NCI-H128 (cell line): ENCODE data around the gene SAMD8.

Experiments
- DNase-seq: peaks from one replicate; lab custom pipeline; 2025; ENCODE audit not compliant: unreplicated experiment; lab: John Stamatoyannopoulos, UW

The SAMD8 gene

GRCh38 chr10:75084834-75085384 lies 26.5 kb upstream of the SAMD8 start:
- DNase-seq: no peak

GRCh38 chr10:75086278-75086934 lies 25.1 kb upstream of the SAMD8 start:
- DNase-seq: no peak

GRCh38 chr10:75088640-75089039 lies 22.8 kb upstream of the SAMD8 start:
- DNase-seq: no peak

- no peak for DNase-seq
Measured at GRCh38 chr10:75089634-75090033, 21.8 kb upstream of the SAMD8 start.

- DNase-seq: no peak
Measured at GRCh38 chr10:75091146-75091545, 20.3 kb upstream of the SAMD8 start.

GRCh38 chr10:75094465-75094864 lies 17.0 kb upstream of the SAMD8 start:
- DNase-seq: no peak

- no peak for DNase-seq
Measured at GRCh38 chr10:75095631-75096030, 15.8 kb upstream of the SAMD8 start.

GRCh38 chr10:75096749-75097148 lies 14.7 kb upstream of the SAMD8 start:
- no peak for DNase-seq

GRCh38 chr10:75097666-75098285 lies 13.7 kb upstream of the SAMD8 start:
- no peak for DNase-seq

GRCh38 chr10:75098902-75099673 lies 12.4 kb upstream of the SAMD8 start:
- DNase-seq: no peak

GRCh38 chr10:75099952-75100763 lies 11.3 kb upstream of the SAMD8 start:
- DNase-seq: no peak

GRCh38 chr10:75100764-75101291 lies 10.6 kb upstream of the SAMD8 start:
- no peak for DNase-seq

GRCh38 chr10:75101416-75102251 lies 9.8 kb upstream of the SAMD8 start:
- no peak for DNase-seq

GRCh38 chr10:75102830-75103673 lies 8.4 kb upstream of the SAMD8 start:
- DNase-seq: no peak

GRCh38 chr10:75103881-75104686 lies 7.4 kb upstream of the SAMD8 start:
- DNase-seq: no peak

GRCh38 chr10:75104842-75105241 lies 6.6 kb upstream of the SAMD8 start:
- DNase-seq: no peak

- DNase-seq: no peak
Measured at GRCh38 chr10:75105576-75106197, 5.8 kb upstream of the SAMD8 start.

GRCh38 chr10:75106242-75106641 lies 5.2 kb upstream of the SAMD8 start:
- DNase-seq: no peak
